ENCODE data around the gene CIAO3. TPM values are rescaled to one million over a fixed set of nuclear protein-coding genes. Genes with fewer than 3 reads are reported as not detected.

CIAO3 gene
- 19.3 and 31.4 TPM in 2 replicates for total RNA-seq

DNA sequence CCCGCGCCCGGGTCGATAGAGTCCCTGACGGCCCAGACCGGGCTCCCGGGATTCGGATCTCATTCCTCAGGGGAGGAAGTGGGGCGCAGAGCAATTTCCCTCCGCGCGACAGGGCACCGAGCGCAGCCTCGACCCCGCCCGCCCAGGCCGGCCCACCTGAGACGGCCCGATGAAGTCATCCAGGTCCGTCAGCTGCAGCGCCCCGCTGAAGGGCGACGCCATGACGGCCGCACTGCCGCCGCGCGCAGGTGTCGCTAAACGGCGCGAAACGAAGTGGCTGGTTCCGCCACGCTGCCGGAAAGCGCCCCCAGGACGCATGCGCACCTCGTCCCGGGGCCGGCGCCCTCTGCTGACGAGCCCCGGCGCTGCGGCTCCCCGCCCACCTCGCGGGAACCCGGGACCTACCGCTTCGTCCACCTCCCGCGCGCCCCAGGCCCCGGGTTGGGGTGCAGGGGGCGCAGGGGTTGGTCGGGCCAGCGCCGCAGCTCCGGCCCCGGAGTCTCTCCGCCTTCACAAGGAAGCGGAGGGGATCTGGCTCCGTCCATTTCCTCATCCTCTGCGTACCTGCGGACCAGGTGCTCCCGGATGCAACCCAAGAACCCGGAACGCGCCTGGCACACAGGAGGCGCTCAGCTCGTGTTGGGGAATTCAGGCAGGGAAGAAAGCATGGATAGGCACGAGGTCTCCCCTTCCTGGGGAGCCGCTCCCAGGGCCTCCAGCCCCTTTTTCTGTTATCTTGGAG, at the start of gene CIAO3:
TSS of gene CIAO3 (minus strand) at position 234 of the 742 bp plus-strand sequence. CDS start at position 222, 12 bp downstream.
- DNase-seq (ENCODE audit: low read depth): no peak
- peak within 1 kb of the TSS; percentile 72 for H3K4me3 ChIP-seq (ENCODE audit: low read depth, low read length)
- TF ChIP-seq, protein P1, sequence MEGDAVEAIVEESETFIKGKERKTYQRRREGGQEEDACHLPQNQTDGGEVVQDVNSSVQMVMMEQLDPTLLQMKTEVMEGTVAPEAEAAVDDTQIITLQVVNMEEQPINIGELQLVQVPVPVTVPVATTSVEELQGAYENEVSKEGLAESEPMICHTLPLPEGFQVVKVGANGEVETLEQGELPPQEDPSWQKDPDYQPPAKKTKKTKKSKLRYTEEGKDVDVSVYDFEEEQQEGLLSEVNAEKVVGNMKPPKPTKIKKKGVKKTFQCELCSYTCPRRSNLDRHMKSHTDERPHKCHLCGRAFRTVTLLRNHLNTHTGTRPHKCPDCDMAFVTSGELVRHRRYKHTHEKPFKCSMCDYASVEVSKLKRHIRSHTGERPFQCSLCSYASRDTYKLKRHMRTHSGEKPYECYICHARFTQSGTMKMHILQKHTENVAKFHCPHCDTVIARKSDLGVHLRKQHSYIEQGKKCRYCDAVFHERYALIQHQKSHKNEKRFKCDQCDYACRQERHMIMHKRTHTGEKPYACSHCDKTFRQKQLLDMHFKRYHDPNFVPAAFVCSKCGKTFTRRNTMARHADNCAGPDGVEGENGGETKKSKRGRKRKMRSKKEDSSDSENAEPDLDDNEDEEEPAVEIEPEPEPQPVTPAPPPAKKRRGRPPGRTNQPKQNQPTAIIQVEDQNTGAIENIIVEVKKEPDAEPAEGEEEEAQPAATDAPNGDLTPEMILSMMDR (conservative IDR thresholded peaks at IDR 0.05; ENCODE audit: low read depth, low read length): peak; percentile 65

DNA sequence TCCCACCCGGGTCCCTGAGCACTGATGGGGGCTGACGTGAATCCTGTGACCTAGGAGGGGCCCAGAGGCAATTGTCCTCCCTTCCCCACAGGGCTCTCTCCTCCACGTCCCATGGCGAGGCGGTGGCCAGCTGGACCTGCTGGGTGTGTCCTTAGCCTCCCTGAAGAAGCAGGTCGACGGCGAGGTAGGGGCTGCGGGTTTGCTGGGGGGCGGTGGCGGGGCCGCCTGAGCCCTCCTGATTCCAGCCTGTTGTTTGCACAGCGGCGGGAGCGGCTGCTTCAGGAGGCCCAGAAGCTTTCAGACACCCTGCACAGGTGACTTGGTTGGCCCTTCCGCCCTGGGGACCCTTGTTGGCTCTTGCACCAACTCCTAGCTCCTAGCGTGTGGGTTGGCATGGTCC, 49.3 kb upstream of the CIAO3 start:
- DNase-seq (ENCODE audit: low read depth): no peak
- TF ChIP-seq, protein P1 (conservative IDR thresholded peaks at IDR 0.05; ENCODE audit: low read depth, low read length): no peak
- no peak overlapping the region for H3K4me3 ChIP-seq (ENCODE audit: low read depth, low read length)

DNA sequence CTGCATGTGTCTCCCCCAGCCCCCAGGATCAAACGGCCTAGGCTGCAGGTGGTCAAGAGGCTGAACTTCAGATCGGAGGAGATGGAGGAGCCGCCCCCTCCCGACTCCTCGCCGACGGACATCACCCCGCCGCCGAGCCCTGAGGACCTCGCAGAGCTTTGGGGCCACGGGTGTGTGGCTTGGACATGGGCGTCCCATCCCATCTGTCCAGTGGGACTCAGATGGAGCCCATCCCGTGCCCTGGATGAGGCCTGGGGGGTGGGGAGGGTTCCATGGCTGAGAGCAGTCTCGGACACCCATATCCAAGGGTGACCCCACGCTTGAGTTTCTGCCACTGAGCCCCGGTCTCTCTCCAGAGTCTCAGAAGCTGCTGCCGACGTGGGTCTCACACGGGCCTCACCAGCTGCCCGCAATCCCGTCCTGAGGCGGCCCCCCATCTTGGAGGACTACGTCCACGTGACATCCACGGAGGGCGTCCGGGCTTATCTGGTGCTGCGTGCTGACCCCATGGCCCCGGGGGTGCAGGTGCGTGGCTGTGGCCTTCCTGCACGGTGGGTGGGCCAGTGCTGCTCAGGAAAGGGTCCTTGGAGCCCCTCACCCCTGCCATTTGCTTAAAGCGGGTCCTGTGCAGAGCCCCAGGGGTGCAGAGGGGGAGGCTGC, 48.5 kb upstream of the CIAO3 start:
- DNase-seq (ENCODE audit: low read depth): no peak
- TF ChIP-seq, protein P1 (conservative IDR thresholded peaks at IDR 0.05; ENCODE audit: low read depth, low read length): no peak
- peak overlapping the region; percentile 81 for H3K4me3 ChIP-seq (ENCODE audit: low read depth, low read length)

DNA sequence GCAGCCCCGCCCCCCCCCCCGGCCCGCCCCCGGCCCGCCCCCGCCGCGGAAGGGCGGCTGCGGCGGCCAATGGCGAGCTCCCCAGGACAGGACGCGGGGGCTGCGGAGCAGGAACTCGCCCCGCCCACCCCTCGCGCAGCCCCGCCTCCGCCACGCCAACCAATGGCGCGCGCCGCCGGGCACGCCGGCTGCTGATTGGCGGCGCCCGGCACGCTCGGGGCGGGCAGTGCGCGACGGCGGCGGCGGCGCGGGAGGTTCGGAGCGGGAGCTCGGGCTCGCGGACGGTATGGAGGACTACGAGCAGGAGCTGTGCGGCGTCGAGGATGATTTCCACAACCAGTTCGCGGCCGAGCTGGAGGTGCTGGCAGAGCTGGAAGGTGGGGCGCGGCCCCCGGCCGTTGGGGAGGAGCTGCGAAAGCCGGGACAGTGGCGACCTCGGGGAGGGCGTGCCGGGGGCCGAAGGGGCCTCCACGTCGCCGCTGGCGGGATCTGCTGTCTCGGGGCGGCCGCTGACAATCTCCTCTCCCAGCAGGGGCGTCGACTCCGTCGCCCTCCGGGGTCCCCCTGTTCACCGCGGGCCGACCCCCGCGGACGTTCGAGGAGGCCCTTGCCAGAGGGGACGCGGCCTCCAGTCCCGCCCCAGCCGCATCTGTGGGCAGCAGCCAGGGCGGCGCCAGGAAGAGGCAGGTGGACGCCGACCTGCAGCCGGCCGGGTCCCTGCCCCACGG, 47.8 kb upstream of the CIAO3 start, which contains the start of gene CHTF18:
TSS of gene CHTF18 (plus strand) at position 222 of the 728 bp plus-strand sequence. CDS start at position 287, 65 bp downstream.
- TF ChIP-seq, protein P1 (conservative IDR thresholded peaks at IDR 0.05; ENCODE audit: low read depth, low read length): no peak
- no peak for DNase-seq (ENCODE audit: low read depth)
- peak within 1 kb of the TSS; percentile 96 for H3K4me3 ChIP-seq (ENCODE audit: low read depth, low read length)

DNA sequence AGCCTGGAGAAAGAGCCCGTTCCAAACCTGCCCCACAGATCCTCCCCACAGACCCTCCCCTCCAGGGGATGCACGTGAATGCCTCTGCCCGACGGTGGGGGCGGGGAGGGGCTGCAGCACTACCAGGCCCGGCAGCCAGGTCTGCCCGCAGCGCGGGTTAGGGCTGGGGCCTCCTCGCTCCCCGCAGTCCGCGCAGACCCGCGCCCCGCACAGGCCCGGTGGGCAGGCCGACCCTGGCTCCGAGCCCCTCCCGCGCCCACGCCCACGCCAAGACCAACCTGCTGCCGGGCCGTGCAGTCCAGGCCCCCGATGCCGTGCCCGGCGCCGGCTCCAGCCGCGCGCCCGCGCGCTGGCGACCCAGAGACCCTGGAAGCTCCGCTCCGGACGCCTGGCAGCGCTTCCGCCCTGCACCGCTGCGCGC, 47.2 kb upstream of the CIAO3 start, which contains the start of gene RPUSD1:
TSS of gene RPUSD1 (minus strand) at position 404 of the 421 bp plus-strand sequence. CDS start 644 bp downstream, outside the sequence.
- H3K4me3 ChIP-seq (ENCODE audit: low read depth, low read length): peak within 1 kb of the TSS; percentile 96
- TF ChIP-seq, protein P1 (conservative IDR thresholded peaks at IDR 0.05; ENCODE audit: low read depth, low read length): no peak
- no peak for DNase-seq (ENCODE audit: low read depth)

DNA sequence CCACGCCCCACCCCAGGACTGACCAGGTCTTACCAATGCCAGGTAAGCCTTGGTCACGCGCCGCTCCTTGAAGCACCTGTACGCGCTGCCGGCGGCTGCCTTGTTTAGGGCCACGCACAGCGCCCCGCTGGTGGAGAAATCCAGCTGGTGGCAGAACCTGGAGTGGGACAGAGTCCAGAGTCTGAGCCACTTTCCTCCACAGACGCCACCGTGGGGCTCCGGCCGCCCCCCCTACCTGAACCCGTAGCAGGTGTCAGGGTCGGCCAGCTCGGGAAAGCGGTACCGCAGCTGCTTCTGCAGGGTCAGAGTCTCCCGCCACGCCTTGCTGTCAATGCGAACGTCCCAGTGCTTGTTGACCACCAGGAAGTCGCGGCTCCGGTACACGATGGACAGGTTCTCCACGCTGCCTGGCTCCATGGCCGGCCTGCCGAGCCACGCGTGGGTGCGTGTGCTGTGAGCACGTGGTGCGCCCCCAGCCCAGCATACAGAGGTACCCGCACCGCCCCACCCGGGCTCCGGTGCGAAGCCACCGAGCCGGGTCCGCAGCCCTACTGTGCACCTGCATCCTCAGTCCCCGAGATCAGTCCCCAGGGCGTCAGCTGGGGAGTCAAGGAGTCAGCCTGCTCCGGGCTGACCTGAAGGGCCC, 46.6 kb upstream of the CIAO3 start:
- DNase-seq (ENCODE audit: low read depth): no peak
- TF ChIP-seq, protein P1 (conservative IDR thresholded peaks at IDR 0.05; ENCODE audit: low read depth, low read length): no peak
- H3K4me3 ChIP-seq (ENCODE audit: low read depth, low read length): peak overlapping the region; percentile 96
